Testis (tissue), 3 donors: ENCODE results near the gene SLC6A6. TPM values are rescaled to one million over a fixed set of nuclear protein-coding genes. Genes with fewer than 3 reads are reported as not detected.

Source experiments
- DNase-seq: peaks from one replicate; pipeline ENCODE4 v3.0.0-alpha.2; 2019
- H3K27ac ChIP-seq, 2 donors: fragments of 200-600 bp; sonication (generic); one replicate each; pipeline ENCODE4 v1.5.1; 2019
- H3K27me3 ChIP-seq: fragments of 200-600 bp; sonication (generic); one replicate; pipeline ENCODE4 v1.5.1; 2019
- H3K36me3 ChIP-seq: fragments of 200-600 bp; sonication (generic); one replicate; pipeline ENCODE4 v1.5.1; 2017; ENCODE audit warnings: low read depth; ENCODE audit errors: missing control alignments
- H3K4me1 ChIP-seq: fragments of 200-600 bp; sonication (generic); one replicate; pipeline ENCODE4 v1.5.1; 2019
- H3K4me3 ChIP-seq, 2 donors: fragments of 200-600 bp; sonication (generic); one replicate each; pipeline ENCODE4 v1.5.1; 2017 to 2019
- H3K9me3 ChIP-seq: fragments of 200-600 bp; sonication (generic); one replicate; pipeline ENCODE4 v1.5.1; 2017
- CTCF ChIP-seq, 3 experiments: fragments of 450-650 bp in 2 of 3; fragments of 200-600 bp in 1 of 3; sonication (generic) in 1 of 3; IDR thresholded peaks; one replicate each; pipeline ENCODE4 v1.5.1; 2016 to 2019; ENCODE audit warnings: antibody characterized with exemption in 3 of 3, mild to moderate bottlenecking in 2 of 3, moderate library complexity in 1 of 3
- POLR2A ChIP-seq: fragments of 450-650 bp; IDR thresholded peaks from one replicate; pipeline ENCODE4 v1.6.1; 2017; ENCODE audit warnings: antibody characterized with exemption, mild to moderate bottlenecking, moderate library complexity
- WGBS, 2 donors: methylation state at CpG; one replicate each; pipeline ENCODE4 v1.1.5; 2018; 5-methylcytosine and 5-hydroxymethylcytosine counted together
- intact Hi-C: fragments of 100-400 bp; cut with DNase I; formaldehyde crosslinking; loops from one replicate; pipeline ENCODE4 v1.15.1; 2023; ENCODE audit warnings: low total_unique reads
- polyA plus RNA-seq: library from polyadenylated mRNA; stranded (reverse); fragments of 350-450 nt; fragmentation: Illumina TruSeq; extraction: RNeasy Lipid Tissue Mini Kit (QIAGEN cat#74804); gene quantifications from one replicate; pipeline ENCODE4 v1.2.3, GENCODE V29; 2014; ENCODE audit warnings: low read depth, low replicate concordance; ENCODE audit not compliant: insufficient read depth
- total RNA-seq, 2 donors: library from RNA; depleted of rRNA; stranded (reverse); fragments of >200 nt; gene quantifications; one replicate each; pipeline ENCODE4 v1.2.3, GENCODE V29; 2016

Gene SLC6A6
- total and polyA plus RNA-seq, 3 donors from 2014 or later = 9.7 to 14.9 (median 13.7) TPM

- Histone ChIP-seq H3K27ac (no peak overlapping the region), H3K9me3 (no peaks in the 10 kb centered on the region), H3K4me3 (no peak overlapping the region), H3K36me3 (no peaks in the 10 kb centered on the region), H3K27me3 (no peaks in the 10 kb centered on the region), H3K4me1 (no peaks in the 10 kb centered on the region)
- WGBS, 2 donors = 89 to 97% methylated on average over 3 of the region's 3 CpGs
- intact Hi-C loops = no loop called here
- TF ChIP-seq CTCF (IDR thresholded peaks at IDR 0.05) (no peak), POLR2A (no peak)
- DNase-seq = no peak
These were observed 43.1 kb upstream of the SLC6A6 start for GRCh38 chr3:14359348-14359747.

- DNase-seq = no peak
- TF ChIP-seq POLR2A (no peak), CTCF (IDR thresholded peaks at IDR 0.05) (no peak)
- Histone ChIP-seq H3K36me3 (no peaks in the 10 kb centered on the region), H3K9me3 (no peaks in the 10 kb centered on the region), H3K4me3 (no peak overlapping the region), H3K27me3 (no peaks in the 10 kb centered on the region), H3K4me1 (no peaks in the 10 kb centered on the region), H3K27ac (peak overlapping the region in 1 of 2 donors; percentile 30)
- WGBS, 2 donors = 54 to 59% methylated on average over 11 to 14 of the region's 14 CpGs
- intact Hi-C loops = no loop called here
These were observed 42.1 kb upstream of the SLC6A6 start for GRCh38 chr3:14360123-14360881.

GRCh38 chr3:14361068-14361677 lies 41.2 kb upstream of the SLC6A6 start:
- Histone ChIP-seq H3K36me3 (no peaks in the 10 kb centered on the region), H3K9me3 (no peaks in the 10 kb centered on the region), H3K4me3 (no peak overlapping the region), H3K27ac (no peak overlapping the region), H3K4me1 (no peaks in the 10 kb centered on the region), H3K27me3 (no peaks in the 10 kb centered on the region)
- no peak for DNase-seq
- TF ChIP-seq POLR2A (no peak), CTCF (IDR thresholded peaks at IDR 0.05) (no peak)
- intact Hi-C loops = no loop called here
- 93 to 94% methylated on average over 8 of the region's 8 CpGs for WGBS, 2 donors

- TF ChIP-seq CTCF (IDR thresholded peaks at IDR 0.05) (no peak), POLR2A (no peak)
- intact Hi-C loops = no loop called here
- Histone ChIP-seq H3K36me3 (no peaks in the 10 kb centered on the region), H3K4me1 (no peaks in the 10 kb centered on the region), H3K9me3 (no peaks in the 10 kb centered on the region), H3K27ac (no peak overlapping the region), H3K27me3 (no peaks in the 10 kb centered on the region), H3K4me3 (no peak overlapping the region)
- WGBS, 2 donors = 78 to 84% methylated on average over 2 to 3 of the region's 3 CpGs
- DNase-seq = no peak
These were observed 39.5 kb upstream of the SLC6A6 start for GRCh38 chr3:14362890-14363289.

- no peak for TF ChIP-seq CTCF (IDR thresholded peaks at IDR 0.05)
- TF ChIP-seq POLR2A = no peak
- Histone ChIP-seq H3K36me3 (no peaks in the 10 kb centered on the region), H3K27me3 (no peaks in the 10 kb centered on the region), H3K4me1 (no peaks in the 10 kb centered on the region), H3K4me3 (no peak overlapping the region), H3K27ac (no peak overlapping the region), H3K9me3 (no peaks in the 10 kb centered on the region)
- 93 to 100% methylated on average over 1 to 3 of the region's 3 CpGs for WGBS, 2 donors
- intact Hi-C loops = no loop called here
- no peak for DNase-seq
These were observed 39.0 kb upstream of the SLC6A6 start for GRCh38 chr3:14363379-14363778.
